Panc1 (cell line): ENCODE results near the gene CASQ1. TPM values are rescaled to one million over a fixed set of nuclear protein-coding genes. Genes with fewer than 3 reads are reported as not detected.

Experiments
- ATAC-seq: fragments of 200-7000 bp; cut with Tn5 transposase; 2 replicates; pipeline ENCODE4 v1.9.1; 2020; ENCODE audit warnings: mild to moderate bottlenecking, moderate library complexity
- Bru-seq: library from RNA; stranded (reverse); fragments of 400-500 nt; gene quantifications from one replicate; lab custom pipeline; 2021; lab: Mats Ljungman, UMichigan
- BruChase-seq, 2 experiments: library from RNA; stranded (reverse); fragments of 400-500 nt; gene quantifications; one replicate each; lab custom pipeline; 2021; lab: Mats Ljungman, UMichigan
- BruUV-seq: library from RNA; stranded (reverse); fragments of 400-500 nt; replicated peaks from 2 replicates; lab custom pipeline; 2021; lab: Mats Ljungman, UMichigan
- CTCF ChIA-PET: fragments of 300-600 bp; sonication (Branson Sonifier 250); formaldehyde crosslinking; loops from one replicate; lab custom pipeline; 2022; ENCODE audit warnings: antibody characterized with exemption; lab: Charles Lee
- POLR2A ChIA-PET: fragments of 300-600 bp; sonication (Branson Sonifier 250); formaldehyde crosslinking; loops from one replicate; lab custom pipeline; 2022; ENCODE audit warnings: antibody characterized with exemption; lab: Charles Lee
- DNase-seq: peaks from one replicate; pipeline ENCODE4 v3.0.0-alpha.2; 2010; ENCODE audit warnings: low read depth, low spot score
- H3K27ac ChIP-seq: 2 replicates; pipeline ENCODE4 v1.5.1; 2011; ENCODE audit warnings: mild to moderate bottlenecking, low read length, inconsistent platforms
- H3K27me3 ChIP-seq: fragments of 200-500 bp; sonication (Bioruptor generic); 2 replicates; pipeline ENCODE4 v1.6.0; 2014; ENCODE audit warnings: low read length, inconsistent platforms; ENCODE audit not compliant: control insufficient read depth, insufficient read depth
- H3K36me3 ChIP-seq: fragments of 200-500 bp; sonication (Bioruptor generic); 2 replicates; pipeline ENCODE4 v1.5.1; 2014; ENCODE audit warnings: inconsistent platforms, mild to moderate bottlenecking, low read length, moderate library complexity; ENCODE audit not compliant: control insufficient read depth, insufficient read depth
- H3K4me1 ChIP-seq: 2 replicates; pipeline ENCODE4 v1.5.1; 2011; ENCODE audit warnings: inconsistent platforms, mild to moderate bottlenecking, low read length, moderate library complexity; ENCODE audit not compliant: control insufficient read depth, insufficient read depth
- H3K4me3 ChIP-seq, 2 experiments: 2 replicates each; pipeline ENCODE4 v1.5.1; 2011 to 2012; ENCODE audit warnings: low read depth in 2 of 2, low read length in 2 of 2, mild to moderate bottlenecking in 2 of 2, inconsistent platforms in 1 of 2, moderate library complexity in 1 of 2
- H3K9me3 ChIP-seq: fragments of 200-500 bp; sonication (Bioruptor generic); 2 replicates; pipeline ENCODE4 v1.5.1; 2014; ENCODE audit warnings: low read depth, mild to moderate bottlenecking, inconsistent platforms, low read length, moderate library complexity; ENCODE audit not compliant: control insufficient read depth, insufficient read depth
- POLR2AphosphoS5 ChIP-seq: IDR thresholded peaks from 2 replicates; pipeline ENCODE4 v1.6.1; 2012; ENCODE audit warnings: mild to moderate bottlenecking, low read depth, low read length, moderate library complexity
- SIN3A ChIP-seq: IDR thresholded peaks from 2 replicates; pipeline ENCODE4 v1.6.1; 2012; ENCODE audit warnings: low read depth, mild to moderate bottlenecking, low read length, moderate library complexity, borderline replicate concordance; ENCODE audit not compliant: insufficient read depth
- TCF7L2 ChIP-seq: IDR thresholded peaks from 2 replicates; pipeline ENCODE4 v1.6.1; 2011; ENCODE audit warnings: mild to moderate bottlenecking, low read depth, low read length, inconsistent platforms
- in situ Hi-C: cut with HindIII; loops from 2 replicates; pipeline ENCODE4 v1.10.0; 2016; ENCODE audit warnings: low sequenced_read_pairs, low pct_unique_long_range_greater_than_20kb
- intact Hi-C: fragments of 100-400 bp; cut with micrococcal nuclease; formaldehyde crosslinking; loops from one replicate; pipeline ENCODE4 v1.10.0; 2022; ENCODE audit not compliant: unreplicated experiment
- long read RNA-seq: library from polyadenylated mRNA; unstranded; transcript quantifications from one replicate; pipeline ENCODE4 v2.0.0, GENCODE V29; 2021; ENCODE audit not compliant: unreplicated experiment
- polyA plus RNA-seq: library from polyadenylated mRNA; unstranded; fragments of >200 nt; gene quantifications from one replicate; pipeline ENCODE4 v1.2.1, GENCODE V29; 2012; ENCODE audit warnings: missing spikeins; ENCODE audit not compliant: insufficient read length
- total RNA-seq: library from RNA; stranded (reverse); gene quantifications from one replicate; pipeline ENCODE4 v1.2.1, GENCODE V29; 2021; ENCODE audit not compliant: unreplicated experiment
- TF ChIP-seq, protein P1 (sequence below), 2 experiments: IDR thresholded peaks; 2 replicates each; pipeline ENCODE4 v1.6.1; 2011 to 2012; ENCODE audit warnings: low read depth in 2 of 2, control low read depth in 1 of 2, low read length in 1 of 2, mild to moderate bottlenecking in 1 of 2, moderate library complexity in 1 of 2; ENCODE audit not compliant: insufficient read depth in 1 of 2
- TF ChIP-seq, protein P2 (sequence below): fragments of 450-650 bp; IDR thresholded peaks from 2 replicates; pipeline ENCODE4 v1.5.1; 2017; ENCODE audit warnings: mild to moderate bottlenecking

CASQ1 gene
- not detected for total RNA-seq
- polyA plus RNA-seq, result not detected
- not detected for Bru-seq, nascent RNA
- not detected for BruChase-seq, experiment 1, labeled RNA remaining after a 2-hour chase
- not detected for BruChase-seq, experiment 2, labeled RNA remaining after a 6-hour chase
- long read RNA-seq, result 0 reads

DNA sequence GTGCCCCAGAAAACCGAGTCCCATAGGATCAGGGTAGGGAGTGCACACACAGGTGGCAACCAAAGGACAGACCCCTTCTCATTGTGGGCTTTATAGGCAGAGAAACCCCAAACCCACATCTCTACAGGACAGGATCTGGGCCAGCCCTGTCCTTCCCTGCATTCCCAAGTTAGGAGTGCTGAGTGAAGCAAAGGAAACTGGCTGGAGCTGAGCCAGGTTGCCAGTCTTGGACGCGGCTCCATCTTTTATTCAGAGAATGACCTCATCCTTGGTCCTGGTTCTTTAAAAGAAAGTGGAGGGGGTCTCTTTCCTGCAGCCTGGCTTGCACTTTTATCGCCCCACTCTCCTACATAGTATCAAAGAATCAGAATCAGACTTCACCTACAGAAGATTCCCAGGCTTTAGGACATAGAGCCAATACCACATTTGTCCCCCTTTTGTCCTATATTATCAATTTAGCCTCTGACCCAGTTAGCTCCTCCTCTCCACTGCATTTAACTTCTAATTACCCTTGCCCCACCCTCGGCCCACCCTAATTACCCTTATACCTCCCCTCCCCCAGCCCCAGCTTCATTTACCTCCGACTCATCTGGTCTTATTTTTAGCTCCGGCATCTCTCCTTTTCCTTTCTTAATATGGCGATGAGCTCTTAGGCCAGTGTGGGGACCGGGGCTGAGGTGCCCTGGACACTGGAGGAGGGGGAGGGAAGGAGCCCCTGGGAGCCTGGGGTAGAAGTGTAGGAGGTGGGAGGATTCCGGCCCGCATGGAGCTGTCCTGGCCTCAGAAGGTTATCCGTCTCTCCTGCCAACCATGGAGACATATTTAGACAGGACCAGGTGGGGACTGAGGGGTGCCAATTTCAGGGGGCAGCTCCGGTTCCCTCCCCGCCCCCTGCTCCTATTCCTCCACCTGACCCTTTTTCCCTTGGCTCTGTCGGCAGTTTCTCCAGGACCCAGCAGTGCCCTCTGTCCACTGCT, at the start of gene CASQ1:
Gene CASQ1 (plus strand): TSS at position 927 of the 977 bp plus-strand sequence. CDS start 177 bp downstream, outside the sequence.
- in situ Hi-C loops, result no loop called here
- no peak for ATAC-seq
- ChIA-PET CTCF (interaction anchor here (0.8 to 1.0 kb wide), 3 partner anchors 62 to 102 kb away, joined by 3 to 4 read pairs (median 3); no protein-coding TSS in a partner anchor), POLR2A (no interaction called here)
- no TSS peak for BruUV-seq
- no peaks in the 10 kb centered on the region for H3K36me3 ChIP-seq
- no peak within 1 kb of the TSS for H3K27ac ChIP-seq
- DNase-seq, result no peak
- H3K4me1 ChIP-seq, result peaks cover 7% of the 10 kb centered on the region; the same call in 1 of the 2 replicates
- H3K27me3 ChIP-seq, result no peaks in the 10 kb centered on the region
- no peaks in the 10 kb centered on the region for H3K9me3 ChIP-seq
- intact Hi-C loops, result loop anchor here (10.0 kb wide), 1 partner anchor 85 kb away; no protein-coding TSS in a partner anchor
- no peak within 1 kb of the TSS for H3K4me3 ChIP-seq
- no peak for TF ChIP-seq SIN3A
- TF ChIP-seq TCF7L2, result no peak
- TF ChIP-seq POLR2AphosphoS5, result no peak
- TF ChIP-seq, protein P1, sequence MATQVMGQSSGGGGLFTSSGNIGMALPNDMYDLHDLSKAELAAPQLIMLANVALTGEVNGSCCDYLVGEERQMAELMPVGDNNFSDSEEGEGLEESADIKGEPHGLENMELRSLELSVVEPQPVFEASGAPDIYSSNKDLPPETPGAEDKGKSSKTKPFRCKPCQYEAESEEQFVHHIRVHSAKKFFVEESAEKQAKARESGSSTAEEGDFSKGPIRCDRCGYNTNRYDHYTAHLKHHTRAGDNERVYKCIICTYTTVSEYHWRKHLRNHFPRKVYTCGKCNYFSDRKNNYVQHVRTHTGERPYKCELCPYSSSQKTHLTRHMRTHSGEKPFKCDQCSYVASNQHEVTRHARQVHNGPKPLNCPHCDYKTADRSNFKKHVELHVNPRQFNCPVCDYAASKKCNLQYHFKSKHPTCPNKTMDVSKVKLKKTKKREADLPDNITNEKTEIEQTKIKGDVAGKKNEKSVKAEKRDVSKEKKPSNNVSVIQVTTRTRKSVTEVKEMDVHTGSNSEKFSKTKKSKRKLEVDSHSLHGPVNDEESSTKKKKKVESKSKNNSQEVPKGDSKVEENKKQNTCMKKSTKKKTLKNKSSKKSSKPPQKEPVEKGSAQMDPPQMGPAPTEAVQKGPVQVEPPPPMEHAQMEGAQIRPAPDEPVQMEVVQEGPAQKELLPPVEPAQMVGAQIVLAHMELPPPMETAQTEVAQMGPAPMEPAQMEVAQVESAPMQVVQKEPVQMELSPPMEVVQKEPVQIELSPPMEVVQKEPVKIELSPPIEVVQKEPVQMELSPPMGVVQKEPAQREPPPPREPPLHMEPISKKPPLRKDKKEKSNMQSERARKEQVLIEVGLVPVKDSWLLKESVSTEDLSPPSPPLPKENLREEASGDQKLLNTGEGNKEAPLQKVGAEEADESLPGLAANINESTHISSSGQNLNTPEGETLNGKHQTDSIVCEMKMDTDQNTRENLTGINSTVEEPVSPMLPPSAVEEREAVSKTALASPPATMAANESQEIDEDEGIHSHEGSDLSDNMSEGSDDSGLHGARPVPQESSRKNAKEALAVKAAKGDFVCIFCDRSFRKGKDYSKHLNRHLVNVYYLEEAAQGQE (IDR thresholded peaks at IDR 0.05; ENCODE audit: insufficient read depth in 1 of 2, low read depth in 2 of 2, low read length in 1 of 2), result no peak
- TF ChIP-seq, protein P2, sequence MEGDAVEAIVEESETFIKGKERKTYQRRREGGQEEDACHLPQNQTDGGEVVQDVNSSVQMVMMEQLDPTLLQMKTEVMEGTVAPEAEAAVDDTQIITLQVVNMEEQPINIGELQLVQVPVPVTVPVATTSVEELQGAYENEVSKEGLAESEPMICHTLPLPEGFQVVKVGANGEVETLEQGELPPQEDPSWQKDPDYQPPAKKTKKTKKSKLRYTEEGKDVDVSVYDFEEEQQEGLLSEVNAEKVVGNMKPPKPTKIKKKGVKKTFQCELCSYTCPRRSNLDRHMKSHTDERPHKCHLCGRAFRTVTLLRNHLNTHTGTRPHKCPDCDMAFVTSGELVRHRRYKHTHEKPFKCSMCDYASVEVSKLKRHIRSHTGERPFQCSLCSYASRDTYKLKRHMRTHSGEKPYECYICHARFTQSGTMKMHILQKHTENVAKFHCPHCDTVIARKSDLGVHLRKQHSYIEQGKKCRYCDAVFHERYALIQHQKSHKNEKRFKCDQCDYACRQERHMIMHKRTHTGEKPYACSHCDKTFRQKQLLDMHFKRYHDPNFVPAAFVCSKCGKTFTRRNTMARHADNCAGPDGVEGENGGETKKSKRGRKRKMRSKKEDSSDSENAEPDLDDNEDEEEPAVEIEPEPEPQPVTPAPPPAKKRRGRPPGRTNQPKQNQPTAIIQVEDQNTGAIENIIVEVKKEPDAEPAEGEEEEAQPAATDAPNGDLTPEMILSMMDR, result no peak

DNA sequence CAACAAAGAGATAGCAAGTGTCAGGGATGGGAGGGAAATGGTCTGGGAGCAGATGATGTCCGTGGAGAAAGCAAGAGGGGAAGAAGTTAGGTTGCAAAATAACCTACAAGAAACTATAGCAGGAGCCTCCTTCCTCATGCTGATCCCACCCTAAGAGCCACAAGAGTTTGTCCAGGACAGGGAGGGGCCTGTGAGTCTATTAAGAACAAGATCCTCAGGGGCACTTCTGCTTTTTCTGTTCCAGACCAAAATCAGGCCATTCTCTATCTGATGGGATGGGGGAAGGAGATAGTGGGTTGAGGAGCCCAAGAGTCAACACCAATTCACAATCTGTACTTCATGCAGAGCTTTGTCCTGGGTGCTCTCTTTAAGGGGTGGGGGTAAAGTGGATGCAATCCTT, 46.7 kb upstream of the CASQ1 start:
- no peak overlapping the region for H3K4me3 ChIP-seq
- intact Hi-C loops (no loop called here), in situ Hi-C loops (no loop called here)
- ATAC-seq (no peak), DNase-seq (no peak)
- CTCF ChIA-PET, result no interaction called here
- no peaks in the 10 kb centered on the region for H3K9me3 ChIP-seq
- no peaks in the 10 kb centered on the region for H3K36me3 ChIP-seq
- no peaks in the 10 kb centered on the region for H3K4me1 ChIP-seq
- H3K27ac ChIP-seq, result no peak overlapping the region
- TF ChIP-seq, protein P1 (IDR thresholded peaks at IDR 0.05; ENCODE audit: insufficient read depth in 1 of 2, low read depth in 2 of 2, low read length in 1 of 2), result no peak
- TF ChIP-seq, protein P2, result no peak
- TF ChIP-seq SIN3A, result no peak
- no peak for TF ChIP-seq TCF7L2
- TF ChIP-seq POLR2AphosphoS5, result no peak
- POLR2A ChIA-PET, result no interaction called here
- no TSS peak for BruUV-seq
- H3K27me3 ChIP-seq, result peaks cover 7% of the 10 kb centered on the region
